ENCODE measurements around the gene GNA14.

DNA sequence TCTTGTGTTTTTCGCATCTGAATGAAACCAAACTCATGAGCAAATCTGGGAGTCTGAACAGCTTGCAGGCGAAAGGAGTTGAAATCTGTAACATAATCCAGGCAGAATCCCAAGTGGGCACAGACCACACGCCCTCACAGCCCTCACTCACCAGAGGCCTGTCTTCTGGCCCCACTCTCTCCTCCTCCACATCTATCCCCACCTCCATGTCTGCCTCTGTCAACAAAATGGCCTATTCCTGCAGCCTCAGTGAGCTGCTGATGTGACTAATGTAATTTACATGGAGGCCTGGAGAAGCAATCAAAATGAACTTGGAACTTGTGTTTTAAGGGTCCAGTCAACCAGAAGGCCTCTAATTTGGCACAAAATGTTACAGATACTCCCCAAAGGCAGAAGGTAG, 136.6 kb downstream of the GNA14 start:
- TF ChIP-seq POLR2A (IDR thresholded peaks at IDR 0.05) = no peak
- TF ChIP-seq, protein P1, sequence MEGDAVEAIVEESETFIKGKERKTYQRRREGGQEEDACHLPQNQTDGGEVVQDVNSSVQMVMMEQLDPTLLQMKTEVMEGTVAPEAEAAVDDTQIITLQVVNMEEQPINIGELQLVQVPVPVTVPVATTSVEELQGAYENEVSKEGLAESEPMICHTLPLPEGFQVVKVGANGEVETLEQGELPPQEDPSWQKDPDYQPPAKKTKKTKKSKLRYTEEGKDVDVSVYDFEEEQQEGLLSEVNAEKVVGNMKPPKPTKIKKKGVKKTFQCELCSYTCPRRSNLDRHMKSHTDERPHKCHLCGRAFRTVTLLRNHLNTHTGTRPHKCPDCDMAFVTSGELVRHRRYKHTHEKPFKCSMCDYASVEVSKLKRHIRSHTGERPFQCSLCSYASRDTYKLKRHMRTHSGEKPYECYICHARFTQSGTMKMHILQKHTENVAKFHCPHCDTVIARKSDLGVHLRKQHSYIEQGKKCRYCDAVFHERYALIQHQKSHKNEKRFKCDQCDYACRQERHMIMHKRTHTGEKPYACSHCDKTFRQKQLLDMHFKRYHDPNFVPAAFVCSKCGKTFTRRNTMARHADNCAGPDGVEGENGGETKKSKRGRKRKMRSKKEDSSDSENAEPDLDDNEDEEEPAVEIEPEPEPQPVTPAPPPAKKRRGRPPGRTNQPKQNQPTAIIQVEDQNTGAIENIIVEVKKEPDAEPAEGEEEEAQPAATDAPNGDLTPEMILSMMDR (IDR thresholded peaks at IDR 0.05) = no peak
